HFF-Myc (cell line): ENCODE data around the gene TSPAN13.

ENCODE experiments used
- DNase-seq: peaks from one replicate; pipeline ENCODE4 v3.0.0-alpha.2; 2011; ENCODE audit warnings: low read depth; ENCODE audit errors: extremely low read depth
- H3K4me3 ChIP-seq: replicated peaks from 2 replicates; pipeline ENCODE4 v1.5.1; 2011; ENCODE audit warnings: low read depth, mild to moderate bottlenecking, control low read depth, low read length
- TF ChIP-seq, protein P1 (sequence below): IDR thresholded peaks from 2 replicates; pipeline ENCODE4 v1.5.1; 2012; ENCODE audit warnings: mild to moderate bottlenecking, low read depth, low read length, control low read depth; ENCODE audit errors: missing control alignments

Gene TSPAN13

GRCh38 chr7:16801579-16801978, 48.0 kb downstream of the TSPAN13 start:
- TF ChIP-seq, protein P1, sequence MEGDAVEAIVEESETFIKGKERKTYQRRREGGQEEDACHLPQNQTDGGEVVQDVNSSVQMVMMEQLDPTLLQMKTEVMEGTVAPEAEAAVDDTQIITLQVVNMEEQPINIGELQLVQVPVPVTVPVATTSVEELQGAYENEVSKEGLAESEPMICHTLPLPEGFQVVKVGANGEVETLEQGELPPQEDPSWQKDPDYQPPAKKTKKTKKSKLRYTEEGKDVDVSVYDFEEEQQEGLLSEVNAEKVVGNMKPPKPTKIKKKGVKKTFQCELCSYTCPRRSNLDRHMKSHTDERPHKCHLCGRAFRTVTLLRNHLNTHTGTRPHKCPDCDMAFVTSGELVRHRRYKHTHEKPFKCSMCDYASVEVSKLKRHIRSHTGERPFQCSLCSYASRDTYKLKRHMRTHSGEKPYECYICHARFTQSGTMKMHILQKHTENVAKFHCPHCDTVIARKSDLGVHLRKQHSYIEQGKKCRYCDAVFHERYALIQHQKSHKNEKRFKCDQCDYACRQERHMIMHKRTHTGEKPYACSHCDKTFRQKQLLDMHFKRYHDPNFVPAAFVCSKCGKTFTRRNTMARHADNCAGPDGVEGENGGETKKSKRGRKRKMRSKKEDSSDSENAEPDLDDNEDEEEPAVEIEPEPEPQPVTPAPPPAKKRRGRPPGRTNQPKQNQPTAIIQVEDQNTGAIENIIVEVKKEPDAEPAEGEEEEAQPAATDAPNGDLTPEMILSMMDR = no peak
- no peak for DNase-seq
- H3K4me3 ChIP-seq = no peak overlapping the region

- H3K4me3 ChIP-seq = no peak overlapping the region
- TF ChIP-seq, protein P1 = no peak
- DNase-seq = no peak
Measured at GRCh38 chr7:16803125-16803524, 49.6 kb downstream of the TSPAN13 start.

GRCh38 chr7:16803881-16804673, 50.5 kb downstream of the TSPAN13 start:
- no peak for DNase-seq
- no peak overlapping the region for H3K4me3 ChIP-seq
- TF ChIP-seq, protein P1 = no peak

- no peak within 1 kb of the TSS for H3K4me3 ChIP-seq
- DNase-seq = no peak
- TF ChIP-seq, protein P1 = no peak
Measured at GRCh38 chr7:16804674-16805439, 51.3 kb downstream of the TSPAN13 start, which contains the start of gene AGR2. AGR2 (minus strand) TSS chr7:16804999; CDS start chr7:16801796, 3,203 bp downstream.

DNA sequence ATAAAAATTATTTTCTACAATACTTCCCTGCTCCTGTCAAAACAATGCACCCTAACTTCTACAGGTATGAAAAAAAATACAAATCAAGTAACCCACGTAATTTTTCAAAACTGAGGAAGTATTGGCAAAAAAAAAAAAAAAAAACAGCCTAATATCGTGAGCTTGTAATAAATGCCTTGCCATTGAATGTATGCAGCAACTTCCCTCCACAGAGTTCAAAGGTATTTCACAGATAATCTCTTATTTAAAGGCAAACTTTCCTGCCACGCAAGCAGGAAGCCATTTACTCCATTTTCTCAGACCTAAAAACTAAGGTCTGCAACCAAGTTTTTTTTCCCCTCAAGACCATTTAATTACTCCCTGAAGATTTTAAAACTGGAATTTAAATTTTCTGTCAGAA, 51.9 kb downstream of the TSPAN13 start:
- no peak overlapping the region for H3K4me3 ChIP-seq
- TF ChIP-seq, protein P1 = no peak
- DNase-seq = no peak

DNA sequence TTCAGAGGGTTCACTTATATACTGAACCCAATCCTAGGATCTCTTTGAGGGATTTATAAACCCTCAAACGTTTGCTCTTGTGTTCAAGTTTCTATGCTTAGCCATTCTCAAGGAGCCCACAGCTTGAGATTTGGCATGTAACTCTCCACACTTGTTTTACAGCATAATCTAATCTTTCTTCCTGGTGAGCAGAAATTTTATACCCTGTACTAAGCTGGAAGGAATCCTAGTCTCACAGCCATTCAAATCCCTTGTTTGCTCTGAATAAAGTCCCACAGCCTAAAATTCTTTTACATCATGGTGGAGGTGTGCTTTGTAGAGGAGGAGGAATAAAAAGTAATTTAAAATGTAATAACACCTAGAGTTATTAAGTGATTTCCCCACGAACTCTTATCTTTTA, 56.6 kb downstream of the TSPAN13 start:
- TF ChIP-seq, protein P1 = no peak
- no peak overlapping the region for H3K4me3 ChIP-seq
- no peak for DNase-seq
